ENCODE results near the gene WDR36.

DNA sequence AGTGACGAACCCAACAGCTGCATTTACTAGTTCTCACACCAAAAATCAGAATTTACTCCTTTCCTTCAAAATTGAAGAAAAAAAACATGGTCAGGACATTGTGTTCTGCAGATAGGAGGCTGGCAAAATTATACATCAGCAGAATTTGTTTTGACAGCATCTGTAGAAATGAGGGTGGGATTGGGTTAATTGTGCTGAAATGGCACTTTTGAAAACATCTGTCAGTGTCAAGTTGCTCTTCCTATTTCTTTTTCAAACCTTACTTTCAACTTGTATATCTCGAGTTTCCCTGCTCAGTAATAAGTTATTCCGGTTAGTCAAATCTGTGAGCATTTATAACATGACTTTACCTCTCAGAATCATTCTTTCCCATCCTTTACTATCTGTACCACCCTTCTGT lies 19.8 kb downstream of the WDR36 start:
- TF ChIP-seq POLR2A (IDR thresholded peaks at IDR 0.05; ENCODE audit: low read depth, low read length): no peak
- TF ChIP-seq RFX5 (IDR thresholded peaks at IDR 0.05; ENCODE audit: low read depth, low read length): no peak
- TF ChIP-seq RAD21 (IDR thresholded peaks at IDR 0.05; ENCODE audit: insufficient read depth, low read depth, low read length): no peak
- TF ChIP-seq TCF7 (IDR thresholded peaks at IDR 0.05; ENCODE audit: borderline replicate concordance): no peak
- TF ChIP-seq, protein P1, sequence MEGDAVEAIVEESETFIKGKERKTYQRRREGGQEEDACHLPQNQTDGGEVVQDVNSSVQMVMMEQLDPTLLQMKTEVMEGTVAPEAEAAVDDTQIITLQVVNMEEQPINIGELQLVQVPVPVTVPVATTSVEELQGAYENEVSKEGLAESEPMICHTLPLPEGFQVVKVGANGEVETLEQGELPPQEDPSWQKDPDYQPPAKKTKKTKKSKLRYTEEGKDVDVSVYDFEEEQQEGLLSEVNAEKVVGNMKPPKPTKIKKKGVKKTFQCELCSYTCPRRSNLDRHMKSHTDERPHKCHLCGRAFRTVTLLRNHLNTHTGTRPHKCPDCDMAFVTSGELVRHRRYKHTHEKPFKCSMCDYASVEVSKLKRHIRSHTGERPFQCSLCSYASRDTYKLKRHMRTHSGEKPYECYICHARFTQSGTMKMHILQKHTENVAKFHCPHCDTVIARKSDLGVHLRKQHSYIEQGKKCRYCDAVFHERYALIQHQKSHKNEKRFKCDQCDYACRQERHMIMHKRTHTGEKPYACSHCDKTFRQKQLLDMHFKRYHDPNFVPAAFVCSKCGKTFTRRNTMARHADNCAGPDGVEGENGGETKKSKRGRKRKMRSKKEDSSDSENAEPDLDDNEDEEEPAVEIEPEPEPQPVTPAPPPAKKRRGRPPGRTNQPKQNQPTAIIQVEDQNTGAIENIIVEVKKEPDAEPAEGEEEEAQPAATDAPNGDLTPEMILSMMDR (IDR thresholded peaks at IDR 0.05 in 2 of 3, conservative IDR thresholded peaks at IDR 0.05 in 1 of 3; ENCODE audit: control insufficient read depth in 2 of 3, extremely low read depth in 1 of 3, insufficient read depth in 1 of 3, low read depth in 3 of 3, low read length in 3 of 3): no peak
- TF ChIP-seq SIN3A (IDR thresholded peaks at IDR 0.05; ENCODE audit: low read depth, low read length): no peak
- TF ChIP-seq JUNB (IDR thresholded peaks at IDR 0.05): no peak
- no peak for TF ChIP-seq MYC (IDR thresholded peaks at IDR 0.05; ENCODE audit: insufficient read depth, insufficient read length, insufficient replicate concordance, low read length, severe bottlenecking)

Measured in GM12878 (cell line).